AG04449 (cell line): ENCODE results near the gene CCDC195.

Experiments used
- CTCF ChIA-PET: fragments of 350-600 bp; formaldehyde crosslinking; extraction: SDS; loops from one replicate; lab custom pipeline; 2021; ENCODE audit warnings: antibody characterized with exemption; lab: Yijun Ruan, JAX
- POLR2A ChIA-PET: fragments of 400-600, 350-600 bp; formaldehyde crosslinking; extraction: SDS; loops from one replicate; lab custom pipeline; 2020; ENCODE audit warnings: antibody characterized with exemption, inconsistent platforms; lab: Yijun Ruan, JAX
- DNase-seq: peaks from one replicate; pipeline ENCODE4 v3.0.0-alpha.2; 2010; ENCODE audit warnings: low read depth, low spot score
- H3K4me3 ChIP-seq: 2 replicates; pipeline ENCODE4 v1.5.1; 2011; ENCODE audit warnings: low read depth, mild to moderate bottlenecking, control low read depth, low read length
- CTCF ChIP-seq: IDR thresholded peaks from one replicate; pipeline ENCODE4 v1.5.1; 2011; ENCODE audit warnings: mild to moderate bottlenecking, moderate library complexity, low read length, control low read depth, inconsistent platforms; ENCODE audit not compliant: insufficient read depth; ENCODE audit errors: missing control alignments

The CCDC195 gene

GRCh38 chr2:224655006-224655537 is 61.1 kb downstream of the CCDC195 start:
- ChIA-PET CTCF (interaction anchor here (1.0 to 2.1 kb wide), 3 partner anchors 282 to 297 kb away, joined by 3 to 5 read pairs (median 3); no protein-coding TSS in a partner anchor), POLR2A (no interaction called here)
- no peak for TF ChIP-seq CTCF
- no peak overlapping the region for H3K4me3 ChIP-seq
- DNase-seq: no peak
